ENCODE data around the gene TCF7.
A peak's percentile ranks its signal among the peaks of the same experiment; 100 is the strongest.

The TCF7 gene

GRCh38 chr5:134113902-134114875 lies at the start of gene TCF7:
TSS of gene TCF7 (plus strand) at chr5:134114681. CDS start at chr5:134114907, 226 bp downstream.
- DNase-seq (ENCODE audit: low read depth, low spot score) = no peak
- H3K27ac ChIP-seq = no peak within 1 kb of the TSS

- DNase-seq (ENCODE audit: low read depth, low spot score) = no peak
- no peak overlapping the region for H3K27ac ChIP-seq
These were observed 44.9 kb upstream of the TCF7 start for GRCh38 chr5:134069553-134069952.

GRCh38 chr5:134070725-134071613 lies 43.5 kb upstream of the TCF7 start:
- no peak overlapping the region for H3K27ac ChIP-seq

GRCh38 chr5:134071614-134072207 lies 42.8 kb upstream of the TCF7 start:
- DNase-seq (ENCODE audit: low read depth, low spot score) = no peak
- no peak overlapping the region for H3K27ac ChIP-seq

More at GRCh38 chr5:134070725-134071613, 43.5 kb upstream of the TCF7 start:
- DNase-seq (ENCODE audit: low read depth, low spot score) = peak; percentile 33

GRCh38 chr5:134072471-134073210 lies 41.8 kb upstream of the TCF7 start:
- no peak for DNase-seq (ENCODE audit: low read depth, low spot score)
- H3K27ac ChIP-seq = no peak overlapping the region

GRCh38 chr5:134073404-134073803 lies 41.1 kb upstream of the TCF7 start:
- H3K27ac ChIP-seq = no peak overlapping the region
- no peak for DNase-seq (ENCODE audit: low read depth, low spot score)

GRCh38 chr5:134075102-134075501 lies 39.4 kb upstream of the TCF7 start:
- no peak overlapping the region for H3K27ac ChIP-seq
- DNase-seq (ENCODE audit: low read depth, low spot score) = no peak

GRCh38 chr5:134077926-134078580 lies 36.4 kb upstream of the TCF7 start:
- no peak overlapping the region for H3K27ac ChIP-seq
- no peak for DNase-seq (ENCODE audit: low read depth, low spot score)

- H3K27ac ChIP-seq = no peak overlapping the region
- DNase-seq (ENCODE audit: low read depth, low spot score) = no peak
These were observed 34.5 kb upstream of the TCF7 start for GRCh38 chr5:134079748-134080581.

GRCh38 chr5:134082264-134082992 lies 32.1 kb upstream of the TCF7 start:
- DNase-seq (ENCODE audit: low read depth, low spot score) = no peak
- no peak overlapping the region for H3K27ac ChIP-seq

GRCh38 chr5:134083517-134083916 lies 31.0 kb upstream of the TCF7 start:
- no peak overlapping the region for H3K27ac ChIP-seq
- DNase-seq (ENCODE audit: low read depth, low spot score) = no peak

- DNase-seq (ENCODE audit: low read depth, low spot score) = no peak
- no peak overlapping the region for H3K27ac ChIP-seq
These were observed 30.4 kb upstream of the TCF7 start for GRCh38 chr5:134084022-134084565.

- no peak overlapping the region for H3K27ac ChIP-seq
- no peak for DNase-seq (ENCODE audit: low read depth, low spot score)
These were observed 29.9 kb upstream of the TCF7 start for GRCh38 chr5:134084570-134084969.

- no peak overlapping the region for H3K27ac ChIP-seq
- no peak for DNase-seq (ENCODE audit: low read depth, low spot score)
These were observed 29.1 kb upstream of the TCF7 start for GRCh38 chr5:134085411-134085810.

- no peak overlapping the region for H3K27ac ChIP-seq
- no peak for DNase-seq (ENCODE audit: low read depth, low spot score)
These were observed 28.1 kb upstream of the TCF7 start for GRCh38 chr5:134086225-134086942.

- H3K27ac ChIP-seq = no peak overlapping the region
- DNase-seq (ENCODE audit: low read depth, low spot score) = no peak
These were observed 27.6 kb upstream of the TCF7 start for GRCh38 chr5:134086943-134087305.

- no peak for DNase-seq (ENCODE audit: low read depth, low spot score)
- H3K27ac ChIP-seq = no peak overlapping the region
These were observed 26.2 kb upstream of the TCF7 start for GRCh38 chr5:134088291-134088690.

Data from epithelial cell of prostate (primary cell).